CD4-positive, alpha-beta memory T cell (primary cell): ENCODE data around the gene EPB41. TPM values are rescaled to one million over a fixed set of nuclear protein-coding genes. Genes with fewer than 3 reads are reported as not detected.
"Not testable (repeated sequence)": the region's sequence is repeated elsewhere in the genome, so short reads cannot be mapped to it uniquely, and the experiment has no call there.

Source experiments
- CTCF ChIA-PET: fragments of 350-600 bp; sonication (Branson Sonifier 250); formaldehyde crosslinking; loops from one replicate; lab custom pipeline; 2021; ENCODE audit warnings: inconsistent platforms; ENCODE audit not compliant: partially characterized antibody; lab: Charles Lee
- POLR2A ChIA-PET: fragments of 350-600 bp; sonication (Branson Sonifier 250); formaldehyde crosslinking; loops from one replicate; lab custom pipeline; 2021; ENCODE audit not compliant: partially characterized antibody; lab: Charles Lee
- DNase-seq, 5 donors: peaks; one replicate each; pipeline versions ENCODE4 v3.0.0 to v3.0.0-alpha.2; 2020 to 2022; ENCODE audit warnings: mixed read lengths in 1 of 5
- H3K27ac ChIP-seq: one replicate; pipeline ENCODE4 v1.7.0; 2013; ENCODE audit warnings: low read depth, low read length
- H3K27me3 ChIP-seq: 2 replicates; pipeline ENCODE4 v1.7.0; 2013; ENCODE audit warnings: mild to moderate bottlenecking, low read length, moderate library complexity; ENCODE audit not compliant: insufficient read depth
- H3K36me3 ChIP-seq: 2 replicates; pipeline ENCODE4 v1.7.0; 2013; ENCODE audit warnings: mild to moderate bottlenecking, low read length, moderate library complexity; ENCODE audit not compliant: insufficient read depth
- H3K4me1 ChIP-seq: 2 replicates; pipeline ENCODE4 v1.7.0; 2013; ENCODE audit warnings: mild to moderate bottlenecking, low read length, moderate library complexity; ENCODE audit not compliant: insufficient read depth
- H3K4me3 ChIP-seq, 2 donors: one replicate each; pipeline ENCODE4 v1.7.0; 2013; ENCODE audit warnings: low read length in 2 of 2, mild to moderate bottlenecking in 1 of 2
- H3K9me3 ChIP-seq, 2 donors: one replicate each; pipeline ENCODE4 v1.7.0; 2013; ENCODE audit warnings: low read length in 2 of 2, control low read depth in 1 of 2; ENCODE audit not compliant: control insufficient read depth in 1 of 2
- H3K27ac Mint-ChIP-seq, 7 donors: one replicate each; pipeline ENCODE4 v1.8.0; 2020 to 2021; ENCODE audit warnings: mixed read lengths in 7 of 7, mild to moderate bottlenecking in 6 of 7, inconsistent platforms in 3 of 7, moderate library complexity in 3 of 7
- H3K27me3 Mint-ChIP-seq, 2 donors: one replicate each; pipeline ENCODE4 v1.8.0; 2020 to 2021; ENCODE audit warnings: mixed read lengths in 2 of 2
- H3K36me3 Mint-ChIP-seq, 2 donors: one replicate each; pipeline ENCODE4 v1.8.0; 2020 to 2021; ENCODE audit warnings: mixed read lengths in 2 of 2, inconsistent platforms in 1 of 2, mild to moderate bottlenecking in 1 of 2
- H3K4me1 Mint-ChIP-seq, 4 donors: one replicate each; pipeline ENCODE4 v1.8.0; 2020 to 2021; ENCODE audit warnings: mixed read lengths in 4 of 4, mild to moderate bottlenecking in 1 of 4
- H3K4me3 Mint-ChIP-seq, 8 donors: one replicate each; pipeline ENCODE4 v1.8.0; 2020 to 2021; ENCODE audit warnings: mixed read lengths in 8 of 8, mild to moderate bottlenecking in 7 of 8, moderate library complexity in 6 of 8, inconsistent platforms in 3 of 8
- H3K9me3 Mint-ChIP-seq, 8 donors: one replicate each; pipeline ENCODE4 v1.8.0; 2020 to 2021; ENCODE audit warnings: mixed read lengths in 8 of 8, mild to moderate bottlenecking in 5 of 8, inconsistent platforms in 3 of 8, moderate library complexity in 1 of 8
- intact Hi-C: fragments of 100-400 bp; cut with micrococcal nuclease; formaldehyde crosslinking; loops from one replicate; pipeline ENCODE4 v1.15.1; 2023
- polyA plus RNA-seq, 2 donors: library from polyadenylated mRNA; unstranded; fragments of 300-500 nt; fragmentation: Illumina TruSeq; gene quantifications; one replicate each; pipeline ENCODE4 v1.2.3, GENCODE V29; 2021
- total RNA-seq, 2 experiments: library from RNA; stranded (reverse); gene quantifications; one replicate each; pipeline ENCODE4 v1.2.3, GENCODE V29; 2021

The EPB41 gene
- total and polyA plus RNA-seq, 4 experiments from 2014 or later = 56.1 to 321 (median 213) TPM

- H3K4me1 ChIP-seq = no peaks in the 10 kb centered on the region
- no peaks in the 10 kb centered on the region for H3K27me3 ChIP-seq
- POLR2A ChIA-PET = no interaction called here
- CTCF ChIA-PET = interaction anchor here (0.9 kb wide), 1 partner anchor 167 kb away, joined by 3 read pairs; no protein-coding TSS in a partner anchor
- H3K9me3 Mint-ChIP-seq = no peaks in the 10 kb centered on the region
- peaks cover 39 to 64% of the 10 kb centered on the region in 2 donors for H3K36me3 Mint-ChIP-seq
- no peaks in the 10 kb centered on the region for H3K9me3 ChIP-seq
- intact Hi-C loops = no loop called here
- peaks cover 41% of the 10 kb centered on the region for H3K36me3 ChIP-seq
- no peak overlapping the region for H3K27ac ChIP-seq
- peak overlapping the region in 1 of 7 donors; percentile 24 for H3K27ac Mint-ChIP-seq
- H3K4me3 ChIP-seq = no peak overlapping the region
- DNase-seq = no peak
- H3K27me3 Mint-ChIP-seq = no peaks in the 10 kb centered on the region
- no peak overlapping the region for H3K4me3 Mint-ChIP-seq
- peaks cover 0 to 9% (median under 1%) of the 10 kb centered on the region in 4 donors for H3K4me1 Mint-ChIP-seq
These were observed 129.6 kb downstream of the EPB41 start for GRCh38 chr1:29044010-29044409.

GRCh38 chr1:29045663-29046062 lies 131.3 kb downstream of the EPB41 start:
- peaks cover 43 to 64% of the 10 kb centered on the region in 2 donors for H3K36me3 Mint-ChIP-seq
- H3K9me3 ChIP-seq, H3K27me3 ChIP-seq, CTCF ChIA-PET, H3K27ac ChIP-seq, H3K4me1 ChIP-seq, DNase-seq, H3K27me3 Mint-ChIP-seq, H3K9me3 Mint-ChIP-seq, H3K4me3 Mint-ChIP-seq, H3K4me3 ChIP-seq, H3K27ac Mint-ChIP-seq, intact Hi-C loops, POLR2A ChIA-PET: not testable (repeated sequence)
- peaks cover 39% of the 10 kb centered on the region for H3K36me3 ChIP-seq
- H3K4me1 Mint-ChIP-seq = peaks cover 0 to 10% (median under 1%) of the 10 kb centered on the region in 4 donors

- H3K4me3 Mint-ChIP-seq = no peak overlapping the region
- peaks cover 36 to 56% of the 10 kb centered on the region in 2 donors for H3K36me3 Mint-ChIP-seq
- H3K9me3 ChIP-seq = no peaks in the 10 kb centered on the region
- no peak overlapping the region for H3K4me3 ChIP-seq
- ChIA-PET POLR2A (interaction anchor here (0.7 kb wide), 1 partner anchor 75 kb away, joined by 3 read pairs; no protein-coding TSS in a partner anchor), CTCF (interaction anchor here (0.6 kb wide), 1 partner anchor 187 kb away, joined by 3 read pairs; no protein-coding TSS in a partner anchor)
- peaks cover 0 to 8% (median under 1%) of the 10 kb centered on the region in 4 donors for H3K4me1 Mint-ChIP-seq
- peak overlapping the region in 1 of 7 donors; percentile 37 for H3K27ac Mint-ChIP-seq
- no peaks in the 10 kb centered on the region for H3K27me3 ChIP-seq
- H3K27ac ChIP-seq = no peak overlapping the region
- intact Hi-C loops = no loop called here
- H3K9me3 Mint-ChIP-seq = no peaks in the 10 kb centered on the region
- no peak for DNase-seq
- peaks cover 37% of the 10 kb centered on the region for H3K36me3 ChIP-seq
- H3K27me3 Mint-ChIP-seq = no peaks in the 10 kb centered on the region
- H3K4me1 ChIP-seq = no peaks in the 10 kb centered on the region
These were observed 132.8 kb downstream of the EPB41 start for GRCh38 chr1:29047142-29047541.

GRCh38 chr1:29050166-29050565 lies 135.8 kb downstream of the EPB41 start:
- POLR2A ChIA-PET = no interaction called here

GRCh38 chr1:29052100-29052499 lies 137.7 kb downstream of the EPB41 start:
- Histone ChIP-seq H3K27me3 (no peaks in the 10 kb centered on the region), H3K4me3 (no peak overlapping the region), H3K36me3 (peaks cover 43% of the 10 kb centered on the region), H3K27ac (no peak overlapping the region), H3K4me1 (no peaks in the 10 kb centered on the region), H3K9me3 (no peaks in the 10 kb centered on the region)
- DNase-seq = no peak
- peaks cover 0 to 2% (median 0%) of the 10 kb centered on the region in 4 donors for H3K4me1 Mint-ChIP-seq
- no peaks in the 10 kb centered on the region for H3K9me3 Mint-ChIP-seq
- POLR2A ChIA-PET = no interaction called here
- H3K27me3 Mint-ChIP-seq = no peaks in the 10 kb centered on the region
- peak overlapping the region in 1 of 7 donors; percentile 63 for H3K27ac Mint-ChIP-seq
- H3K36me3 Mint-ChIP-seq = peaks cover 25 to 51% of the 10 kb centered on the region in 2 donors
- CTCF ChIA-PET = interaction anchor here (1.0 kb wide), 1 partner anchor 150 kb away, joined by 3 read pairs; no protein-coding TSS in a partner anchor
- intact Hi-C loops = no loop called here
- H3K4me3 Mint-ChIP-seq = no peak overlapping the region

More at GRCh38 chr1:29050166-29050565, 135.8 kb downstream of the EPB41 start:
- DNase-seq = no peak
- H3K9me3 ChIP-seq = no peaks in the 10 kb centered on the region
- H3K27me3 Mint-ChIP-seq = no peaks in the 10 kb centered on the region
- no peak overlapping the region for H3K4me3 ChIP-seq
- H3K27ac Mint-ChIP-seq = peak overlapping the region in 1 of 7 donors; percentile 19
- H3K9me3 Mint-ChIP-seq = no peaks in the 10 kb centered on the region
- peaks cover 40% of the 10 kb centered on the region for H3K36me3 ChIP-seq
- H3K36me3 Mint-ChIP-seq = peaks cover 32 to 56% of the 10 kb centered on the region in 2 donors
- H3K4me3 Mint-ChIP-seq = no peak overlapping the region
- H3K4me1 ChIP-seq = no peaks in the 10 kb centered on the region
- intact Hi-C loops = no loop called here
- no peak overlapping the region for H3K27ac ChIP-seq
- no peaks in the 10 kb centered on the region for H3K27me3 ChIP-seq
- CTCF ChIA-PET = interaction anchor here (1.2 to 2.9 kb wide), 4 partner anchors 14 to 173 kb away, joined by 4 to 10 read pairs (median 6); no protein-coding TSS in a partner anchor
- H3K4me1 Mint-ChIP-seq = peaks cover 0 to 2% (median 0%) of the 10 kb centered on the region in 4 donors

- H3K9me3 Mint-ChIP-seq = no peaks in the 10 kb centered on the region
- DNase-seq = no peak
- H3K27me3 Mint-ChIP-seq = no peaks in the 10 kb centered on the region
- Histone ChIP-seq H3K4me3 (no peak overlapping the region), H3K36me3 (peaks cover 43% of the 10 kb centered on the region), H3K27ac (no peak overlapping the region), H3K27me3 (no peaks in the 10 kb centered on the region), H3K9me3 (no peaks in the 10 kb centered on the region), H3K4me1 (no peaks in the 10 kb centered on the region)
- POLR2A ChIA-PET = no interaction called here
- H3K4me1 Mint-ChIP-seq = peaks cover 0 to 4% (median under 1%) of the 10 kb centered on the region in 4 donors
- no peak overlapping the region for H3K27ac Mint-ChIP-seq
- intact Hi-C loops = no loop called here
- H3K4me3 Mint-ChIP-seq = no peak overlapping the region
- CTCF ChIA-PET = interaction anchor here (1.2 kb wide), 1 partner anchor 20 kb away, joined by 3 read pairs; no protein-coding TSS in a partner anchor
- H3K36me3 Mint-ChIP-seq = peaks cover 30 to 48% of the 10 kb centered on the region in 2 donors
These were observed 138.6 kb downstream of the EPB41 start for GRCh38 chr1:29052941-29053340.

- H3K9me3 ChIP-seq = no peaks in the 10 kb centered on the region
- H3K4me3 ChIP-seq = no peak overlapping the region
- no peak overlapping the region for H3K4me3 Mint-ChIP-seq
- peaks cover 25 to 40% of the 10 kb centered on the region in 2 donors for H3K36me3 Mint-ChIP-seq
- no peaks in the 10 kb centered on the region for H3K27me3 Mint-ChIP-seq
- ChIA-PET POLR2A (interaction anchor here (0.6 kb wide), 1 partner anchor 11 kb away, joined by 3 read pairs; no protein-coding TSS in a partner anchor), CTCF (no interaction called here)
- no peaks in the 10 kb centered on the region for H3K9me3 Mint-ChIP-seq
- H3K27ac ChIP-seq = no peak overlapping the region
- H3K4me1 ChIP-seq = no peaks in the 10 kb centered on the region
- no peaks in the 10 kb centered on the region for H3K27me3 ChIP-seq
- no peak overlapping the region for H3K27ac Mint-ChIP-seq
- intact Hi-C loops = no loop called here
- H3K4me1 Mint-ChIP-seq = peaks cover 0 to 3% (median under 1%) of the 10 kb centered on the region in 4 donors
- no peak for DNase-seq
- peaks cover 29% of the 10 kb centered on the region for H3K36me3 ChIP-seq
These were observed 140.8 kb downstream of the EPB41 start for GRCh38 chr1:29055160-29055559.
